Bone marrow (tissue), 2 donors: ENCODE results near the gene SETD9.

Source experiments
- DNase-seq, 2 donors: peaks; one replicate each; lab custom pipeline; 2025; lab: John Stamatoyannopoulos, UW

Gene SETD9, protein sequence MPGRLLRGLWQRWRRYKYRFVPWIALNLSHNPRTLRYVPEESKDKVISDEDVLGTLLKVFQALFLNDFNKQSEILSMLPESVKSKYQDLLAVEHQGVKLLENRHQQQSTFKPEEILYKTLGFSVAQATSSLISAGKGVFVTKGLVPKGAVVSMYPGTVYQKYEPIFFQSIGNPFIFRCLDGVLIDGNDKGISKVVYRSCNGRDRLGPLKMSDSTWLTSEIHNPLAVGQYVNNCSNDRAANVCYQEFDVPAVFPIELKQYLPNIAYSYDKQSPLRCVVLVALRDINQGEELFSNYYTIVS

GRCh38 chr5:56909294-56910209, at the start of gene SETD9:
Gene SETD9 (plus strand): TSS chr5:56909596. CDS start chr5:56909646, 50 bp downstream.
- DNase-seq: peak; percentile 89 to 97

GRCh38 chr5:56861893-56862485, 47.4 kb upstream of the SETD9 start:
- no peak for DNase-seq

GRCh38 chr5:56862909-56863308, 46.5 kb upstream of the SETD9 start:
- no peak for DNase-seq

DNA sequence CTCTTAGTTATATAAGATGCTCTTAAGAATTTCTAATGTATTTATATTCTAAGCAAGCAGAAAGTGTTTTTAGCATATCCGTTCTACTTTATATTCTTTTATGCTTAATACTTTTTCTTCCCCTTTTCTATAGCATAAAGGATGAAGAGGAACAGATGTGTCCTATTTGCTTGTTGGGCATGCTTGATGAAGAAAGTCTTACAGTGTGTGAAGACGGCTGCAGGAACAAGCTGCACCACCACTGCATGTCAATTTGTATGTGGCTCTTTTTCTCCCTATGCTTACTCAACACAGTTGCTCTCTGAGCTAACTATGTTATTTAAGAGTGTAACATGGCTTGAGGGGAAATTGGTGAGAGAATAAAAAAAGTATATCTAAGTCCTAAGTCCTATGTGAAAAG, 37.6 kb upstream of the SETD9 start:
- peak in 1 of 2 donors; percentile 60 for DNase-seq

DNA sequence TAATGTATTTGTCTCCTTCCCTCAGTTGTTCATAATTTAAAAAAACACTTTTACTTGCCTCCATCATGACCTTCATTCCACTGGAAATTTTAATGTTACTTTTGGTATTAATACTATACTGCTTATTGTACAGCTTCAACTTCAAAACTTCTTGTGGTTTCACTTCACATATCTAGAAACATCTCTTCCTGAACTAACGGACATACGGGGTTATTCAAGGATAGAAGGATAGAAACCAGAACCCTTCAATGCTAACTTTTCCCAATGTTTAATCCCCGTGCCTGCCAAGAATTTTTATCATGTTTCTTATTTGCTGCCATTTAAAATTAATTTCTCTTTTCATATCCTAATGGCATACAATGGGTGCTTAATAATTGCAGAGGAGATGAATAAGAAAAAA, 36.3 kb upstream of the SETD9 start:
- no peak for DNase-seq

DNA sequence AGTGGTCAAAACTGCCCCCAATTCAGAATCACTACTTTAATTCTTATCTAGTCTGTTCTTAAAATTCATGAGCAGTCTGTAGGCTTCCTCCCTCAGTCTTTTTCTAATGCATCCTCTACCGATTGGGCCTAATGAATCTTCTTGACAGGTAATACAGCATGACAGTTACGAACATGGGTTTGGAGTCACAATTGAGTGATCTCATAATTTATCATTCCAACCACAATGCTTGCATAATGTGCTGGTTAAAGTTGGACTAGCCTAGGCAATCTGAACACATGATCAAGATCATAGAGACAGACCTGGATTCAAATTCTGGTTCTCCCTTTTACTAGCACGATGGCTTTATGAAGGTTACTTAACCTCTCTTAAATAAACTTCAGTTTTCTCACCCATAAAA, 33.1 kb upstream of the SETD9 start:
- DNase-seq: no peak

DNA sequence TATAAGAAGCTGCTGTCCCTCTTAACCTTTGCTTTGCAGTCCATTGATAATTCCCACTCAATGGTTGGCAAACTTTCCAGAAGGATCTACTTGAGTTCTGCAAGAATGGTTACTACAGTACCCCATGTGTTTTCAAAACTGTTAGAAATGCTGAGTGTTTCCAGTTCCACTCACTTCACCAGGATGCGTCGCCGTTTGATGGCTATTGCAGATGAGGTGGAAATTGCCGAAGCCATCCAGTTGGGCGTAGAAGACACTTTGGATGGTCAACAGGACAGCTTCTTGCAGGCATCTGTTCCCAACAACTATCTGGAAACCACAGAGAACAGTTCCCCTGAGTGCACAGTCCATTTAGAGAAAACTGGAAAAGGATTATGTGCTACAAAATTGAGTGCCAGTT, 27.8 kb upstream of the SETD9 start:
- no peak for DNase-seq

DNA sequence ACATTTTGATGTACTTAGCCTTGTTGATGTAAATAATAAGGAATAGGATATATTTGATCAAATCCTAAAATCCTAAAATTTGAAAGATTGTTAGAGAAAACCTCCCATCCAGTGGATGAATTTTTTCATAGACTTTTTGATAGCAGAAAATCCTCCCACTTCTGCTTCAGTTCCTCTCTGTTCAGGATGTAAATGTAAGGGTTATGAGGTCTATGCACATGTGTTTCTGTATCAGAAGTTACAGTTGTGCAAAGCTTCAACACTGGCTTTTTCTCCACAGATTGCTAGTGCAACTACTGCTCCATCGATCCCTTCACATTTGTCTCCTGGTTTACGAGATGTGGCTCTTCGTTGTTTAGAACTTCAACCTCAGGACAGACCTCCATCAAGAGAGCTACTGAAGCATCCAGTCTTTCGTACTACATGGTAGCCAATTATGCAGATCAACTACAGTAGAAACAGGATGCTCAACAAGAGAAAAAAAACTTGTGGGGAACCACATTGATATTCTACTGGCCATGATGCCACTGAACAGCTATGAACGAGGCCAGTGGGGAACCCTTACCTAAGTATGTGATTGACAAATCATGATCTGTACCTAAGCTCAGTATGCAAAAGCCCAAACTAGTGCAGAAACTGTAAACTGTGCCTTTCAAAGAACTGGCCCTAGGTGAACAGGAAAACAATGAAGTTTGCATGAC, 16.0 kb upstream of the SETD9 start:
- no peak for DNase-seq

DNA sequence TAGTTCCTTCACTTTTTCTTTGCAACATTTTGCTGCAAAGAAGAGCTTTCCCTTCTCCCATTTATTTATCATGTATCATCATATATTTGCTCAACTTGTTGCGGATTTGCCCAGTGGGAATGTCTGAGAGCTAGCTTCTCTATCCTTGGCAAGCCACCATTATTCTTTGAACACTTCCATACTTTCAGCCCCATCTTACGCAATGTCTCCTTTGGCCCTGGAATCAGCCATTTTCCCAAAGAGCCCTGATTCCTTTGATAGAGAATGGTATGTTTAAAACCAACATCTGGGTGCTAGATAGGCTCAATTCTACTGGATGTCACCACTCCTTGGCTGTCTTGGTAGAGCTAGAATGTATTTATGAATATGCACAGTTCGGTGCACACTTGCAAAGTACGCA, 12.6 kb upstream of the SETD9 start:
- no peak for DNase-seq

DNA sequence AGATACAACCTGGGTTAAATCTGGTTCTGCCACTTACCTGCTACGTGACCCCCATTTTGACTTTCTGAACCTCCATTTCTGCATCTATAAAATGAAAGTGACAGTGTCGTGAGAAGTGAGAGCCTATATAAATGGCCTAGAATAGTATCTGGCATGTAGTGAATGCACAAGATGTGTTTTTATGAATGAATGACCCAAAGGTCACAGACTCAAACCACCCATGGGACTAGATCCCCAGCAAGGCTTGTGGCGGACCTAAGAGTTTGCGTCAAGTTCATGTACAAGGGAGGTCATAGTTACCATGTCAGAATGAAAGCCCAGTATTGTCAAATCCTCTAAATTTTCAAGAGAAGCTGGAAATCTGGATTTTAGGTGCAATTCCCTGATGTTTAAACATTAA, 11.2 kb upstream of the SETD9 start:
- DNase-seq: no peak

GRCh38 chr5:56900395-56900794, 9.0 kb upstream of the SETD9 start:
- peak in 1 of 2 donors; percentile 79 for DNase-seq

GRCh38 chr5:56900858-56901578, 8.4 kb upstream of the SETD9 start:
- DNase-seq: peak in 1 of 2 donors; percentile 23

DNA sequence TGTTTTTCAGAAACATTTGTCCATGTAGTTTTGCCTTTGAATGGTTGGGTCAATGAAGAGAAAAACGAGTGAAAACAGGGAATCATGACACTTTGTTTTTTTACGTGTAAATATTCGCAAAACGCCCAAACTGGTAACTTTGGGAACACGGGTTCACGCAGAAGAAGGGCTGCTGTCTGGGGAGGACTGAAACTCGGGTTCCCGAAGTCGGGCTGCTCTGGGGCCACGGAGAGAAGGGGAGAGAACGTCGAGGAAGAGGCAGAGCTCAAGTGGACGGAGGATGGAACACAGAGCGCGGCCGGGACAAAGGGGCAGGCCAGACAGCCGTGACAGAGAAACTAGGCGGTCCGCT, 478 bp upstream of the SETD9 start:
- DNase-seq: no peak

- DNase-seq: peak in 1 of 2 donors; percentile 88
Measured at GRCh38 chr5:56910210-56910965, 992 bp downstream of the SETD9 start.

DNA sequence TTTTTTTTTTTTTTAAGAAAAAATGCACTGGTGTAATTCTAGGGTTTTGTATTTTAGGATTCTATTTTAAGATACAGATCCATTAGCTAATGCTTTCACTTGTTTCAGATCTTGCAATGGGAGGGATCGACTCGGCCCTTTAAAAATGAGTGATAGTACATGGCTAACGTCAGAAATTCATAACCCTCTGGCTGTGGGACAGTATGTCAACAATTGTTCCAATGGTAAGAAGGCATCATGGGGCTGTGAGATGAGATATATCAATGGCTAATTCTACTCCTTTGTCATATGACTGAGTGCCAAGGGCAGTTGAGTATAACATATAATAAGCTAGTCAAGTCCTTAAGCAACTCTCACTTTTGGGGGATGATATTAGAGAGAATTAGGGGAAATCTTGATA, 4.4 kb downstream of the SETD9 start:
- DNase-seq: no peak

- DNase-seq: no peak
Measured at GRCh38 chr5:56914678-56915077, 5.3 kb downstream of the SETD9 start.

DNA sequence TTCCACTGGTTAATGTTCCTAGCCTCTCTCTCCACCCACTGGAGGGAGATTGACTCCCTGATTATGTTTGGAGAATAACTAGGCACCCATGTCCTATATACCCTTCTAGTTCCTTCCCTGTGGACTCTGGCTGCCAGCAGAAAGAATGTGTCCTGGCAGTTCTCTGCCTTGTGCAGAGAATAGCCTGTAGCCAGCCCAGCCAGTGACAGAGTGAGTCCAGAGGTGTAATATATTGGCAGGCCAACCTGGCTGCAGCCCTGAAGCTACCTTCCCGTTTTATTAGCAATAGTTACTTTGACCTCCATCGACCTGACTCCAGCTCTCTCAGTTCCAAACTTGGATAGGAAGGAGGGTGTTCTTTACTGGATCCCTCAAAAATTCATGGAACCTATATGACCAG, 8.1 kb downstream of the SETD9 start:
- DNase-seq: no peak

GRCh38 chr5:56918054-56918453, 8.7 kb downstream of the SETD9 start:
- DNase-seq: no peak

- no peak for DNase-seq
Measured at GRCh38 chr5:56919942-56920662, 10.7 kb downstream of the SETD9 start.

- no peak for DNase-seq
Measured at GRCh38 chr5:56922922-56923321, 13.5 kb downstream of the SETD9 start.
